ENCODE data around the gene E2F4. TPM values are rescaled to one million over a fixed set of nuclear protein-coding genes. Genes with fewer than 3 reads are reported as not detected.
A peak's percentile ranks its signal among the peaks of the same experiment; 100 is the strongest.

The E2F4 gene
- total and polyA plus RNA-seq, 10 of the 15 experiments (the other 5 are each of a cell fraction or from before 2014, with no cell fraction given), result 11.7 to 132 (median 95.9) TPM

DNA sequence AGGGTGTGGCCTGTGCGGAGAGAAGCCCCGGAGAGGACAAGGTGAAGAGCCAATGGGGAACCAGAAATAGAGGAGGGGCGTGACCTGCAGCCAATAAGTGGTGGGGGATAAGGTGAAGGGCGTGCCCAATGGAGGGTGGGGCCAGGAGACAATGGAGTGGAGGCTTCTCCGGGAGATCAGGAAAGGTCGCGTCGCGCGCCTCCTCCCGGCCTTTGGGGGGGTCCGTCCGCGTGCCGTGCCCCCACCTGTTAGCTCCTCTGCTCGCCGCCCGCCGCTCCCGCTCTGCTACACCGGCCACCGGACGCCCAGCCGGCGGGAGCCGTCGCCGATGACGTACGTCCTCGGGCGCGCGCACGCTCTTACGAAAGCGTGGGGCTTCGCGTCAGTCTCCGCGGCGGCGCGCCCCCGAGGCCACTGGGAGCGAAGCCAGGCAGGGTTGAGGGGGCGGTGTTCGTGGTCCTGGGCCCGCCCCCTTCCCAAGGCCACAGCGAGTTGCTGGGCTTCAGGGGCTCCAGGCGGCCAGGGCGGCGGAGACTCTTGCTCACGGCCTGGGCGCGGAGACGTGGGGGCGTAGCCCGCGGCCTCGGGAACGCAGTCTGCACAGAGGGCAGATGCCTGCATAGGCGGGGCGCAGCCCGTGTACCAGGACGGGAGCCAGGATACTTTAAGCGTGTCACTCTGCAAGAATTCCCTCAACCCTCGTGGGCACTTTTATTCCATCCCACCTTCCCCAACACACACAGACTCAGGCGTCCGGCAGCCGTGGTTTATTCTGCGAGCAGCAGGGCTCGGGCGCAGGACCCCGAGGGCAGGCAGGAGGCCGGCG lies 8.1 kb upstream of the E2F4 start, which contains the start of gene MATCAP1 (continued):
- no peak for TF ChIP-seq ZNF687 (IDR thresholded peaks at IDR 0.05)
- no peak for TF ChIP-seq STAT3 (IDR thresholded peaks at IDR 0.05; ENCODE audit: low read depth, low read length)
- TF ChIP-seq ZZZ3 (IDR thresholded peaks at IDR 0.05; ENCODE audit: control insufficient read depth, insufficient read length, low read depth), result no peak
- TF ChIP-seq NFXL1 (IDR thresholded peaks at IDR 0.05; ENCODE audit: borderline replicate concordance), result no peak
- TF ChIP-seq MXI1 (IDR thresholded peaks at IDR 0.05; ENCODE audit: low read depth, low read length), result peak; percentile 39; the same call in 1 of the 2 replicates
- TF ChIP-seq EED (IDR thresholded peaks at IDR 0.05; ENCODE audit: low read depth), result no peak
- no peak for TF ChIP-seq FOXM1 (IDR thresholded peaks at IDR 0.05; ENCODE audit: low read depth, low read length)
- TF ChIP-seq POLR2A (IDR thresholded peaks at IDR 0.05; ENCODE audit: low read depth, low read length), result peak; percentile 76
- TF ChIP-seq NFYB (IDR thresholded peaks at IDR 0.05; ENCODE audit: insufficient read depth, low read depth, low read length), result peak; percentile 95
- peak; percentile 21; the same call in 1 of the 2 replicates for TF ChIP-seq LARP7 (IDR thresholded peaks at IDR 0.05)
- TF ChIP-seq, protein P1, sequence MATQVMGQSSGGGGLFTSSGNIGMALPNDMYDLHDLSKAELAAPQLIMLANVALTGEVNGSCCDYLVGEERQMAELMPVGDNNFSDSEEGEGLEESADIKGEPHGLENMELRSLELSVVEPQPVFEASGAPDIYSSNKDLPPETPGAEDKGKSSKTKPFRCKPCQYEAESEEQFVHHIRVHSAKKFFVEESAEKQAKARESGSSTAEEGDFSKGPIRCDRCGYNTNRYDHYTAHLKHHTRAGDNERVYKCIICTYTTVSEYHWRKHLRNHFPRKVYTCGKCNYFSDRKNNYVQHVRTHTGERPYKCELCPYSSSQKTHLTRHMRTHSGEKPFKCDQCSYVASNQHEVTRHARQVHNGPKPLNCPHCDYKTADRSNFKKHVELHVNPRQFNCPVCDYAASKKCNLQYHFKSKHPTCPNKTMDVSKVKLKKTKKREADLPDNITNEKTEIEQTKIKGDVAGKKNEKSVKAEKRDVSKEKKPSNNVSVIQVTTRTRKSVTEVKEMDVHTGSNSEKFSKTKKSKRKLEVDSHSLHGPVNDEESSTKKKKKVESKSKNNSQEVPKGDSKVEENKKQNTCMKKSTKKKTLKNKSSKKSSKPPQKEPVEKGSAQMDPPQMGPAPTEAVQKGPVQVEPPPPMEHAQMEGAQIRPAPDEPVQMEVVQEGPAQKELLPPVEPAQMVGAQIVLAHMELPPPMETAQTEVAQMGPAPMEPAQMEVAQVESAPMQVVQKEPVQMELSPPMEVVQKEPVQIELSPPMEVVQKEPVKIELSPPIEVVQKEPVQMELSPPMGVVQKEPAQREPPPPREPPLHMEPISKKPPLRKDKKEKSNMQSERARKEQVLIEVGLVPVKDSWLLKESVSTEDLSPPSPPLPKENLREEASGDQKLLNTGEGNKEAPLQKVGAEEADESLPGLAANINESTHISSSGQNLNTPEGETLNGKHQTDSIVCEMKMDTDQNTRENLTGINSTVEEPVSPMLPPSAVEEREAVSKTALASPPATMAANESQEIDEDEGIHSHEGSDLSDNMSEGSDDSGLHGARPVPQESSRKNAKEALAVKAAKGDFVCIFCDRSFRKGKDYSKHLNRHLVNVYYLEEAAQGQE (IDR thresholded peaks at IDR 0.05; ENCODE audit: low read depth, low read length), result no peak
- TF ChIP-seq ELK1 (IDR thresholded peaks at IDR 0.05; ENCODE audit: low read depth, low read length), result no peak
- no peak for TF ChIP-seq ATF2 (IDR thresholded peaks at IDR 0.05; ENCODE audit: low read length)
- TF ChIP-seq EGR1 (IDR thresholded peaks at IDR 0.05; ENCODE audit: borderline replicate concordance in 1 of 2, low read depth in 2 of 2, low read length in 2 of 2), result peak; percentile 75 to 84
- TF ChIP-seq ATF7 (IDR thresholded peaks at IDR 0.05; ENCODE audit: low read depth), result peak; percentile 56; the same call in 1 of the 2 replicates
- 0 out of 2 replicates have a peak, but pooled peaks have one; percentile 60 for TF ChIP-seq NBN (IDR thresholded peaks at IDR 0.05)
- TF ChIP-seq RFX5 (IDR thresholded peaks at IDR 0.05; ENCODE audit: low read depth, low read length), result peak; percentile 5; the same call in 1 of the 2 replicates
- no peak for TF ChIP-seq ATF3 (IDR thresholded peaks at IDR 0.05; ENCODE audit: borderline replicate concordance, extremely low read depth, low read depth, low read length)
- TF ChIP-seq FOS (IDR thresholded peaks at IDR 0.05; ENCODE audit: borderline replicate concordance, extremely low read depth, insufficient read length), result peak; percentile 73
